Liver (tissue), 9 donors: Measurements from ENCODE around the gene POU5F1. TPM values are rescaled to one million over a fixed set of nuclear protein-coding genes. Genes with fewer than 3 reads are reported as not detected.

Experiments
- DNase-seq: peaks from one replicate; pipeline ENCODE4 v3.0.0-alpha.2; 2017; ENCODE audit warnings: low spot score
- H3K27ac ChIP-seq, 2 donors: one replicate each; pipeline ENCODE4 v1.7.0; 2013; ENCODE audit warnings: inconsistent platforms in 2 of 2, low read length in 2 of 2, control low read depth in 1 of 2, low read depth in 1 of 2, mild to moderate bottlenecking in 1 of 2
- H3K27me3 ChIP-seq, 4 donors: one replicate each; pipeline versions ENCODE4 v1.6.1 to v1.7.0; 2013; ENCODE audit warnings: low read length in 3 of 4, inconsistent platforms in 1 of 4, mild to moderate bottlenecking in 1 of 4, moderate library complexity in 1 of 4; ENCODE audit not compliant: control insufficient read depth in 4 of 4, insufficient read depth in 4 of 4
- H3K36me3 ChIP-seq, 4 donors: one replicate each; pipeline versions ENCODE4 v1.6.1 to v1.7.0; 2013; ENCODE audit warnings: low read length in 3 of 4, mild to moderate bottlenecking in 3 of 4, low read depth in 1 of 4, moderate library complexity in 1 of 4; ENCODE audit not compliant: control insufficient read depth in 4 of 4, insufficient read depth in 3 of 4
- H3K4me1 ChIP-seq, 4 donors: one replicate each; pipeline versions ENCODE4 v1.6.1 to v1.7.0; 2013; ENCODE audit warnings: low read length in 3 of 4, mild to moderate bottlenecking in 3 of 4, moderate library complexity in 1 of 4; ENCODE audit not compliant: control insufficient read depth in 4 of 4, insufficient read depth in 4 of 4
- H3K4me3 ChIP-seq, 3 donors: one replicate each; pipeline versions ENCODE4 v1.6.1 to v1.7.0; 2013; ENCODE audit warnings: low read length in 3 of 3, control low read depth in 1 of 3, low read depth in 1 of 3, mild to moderate bottlenecking in 1 of 3
- H3K9ac ChIP-seq, 2 donors: one replicate each; pipeline ENCODE4 v1.7.0; 2013; ENCODE audit warnings: low read length in 2 of 2, mild to moderate bottlenecking in 2 of 2, moderate library complexity in 2 of 2, control low read depth in 1 of 2, low read depth in 1 of 2
- H3K9me3 ChIP-seq, 4 donors: one replicate each; pipeline versions ENCODE4 v1.6.1 to v1.7.0; 2013; ENCODE audit warnings: low read length in 3 of 4; ENCODE audit not compliant: control insufficient read depth in 4 of 4
- ATF3 ChIP-seq: IDR thresholded peaks from 2 replicates; pipeline ENCODE4 v1.6.1; 2016; ENCODE audit warnings: antibody characterized with exemption
- CTCF ChIP-seq: fragments of 150-350 bp; IDR thresholded peaks from 2 replicates; pipeline ENCODE4 v1.5.1; 2017; ENCODE audit warnings: improper control_type of control experiment, low read depth, low read length; ENCODE audit not compliant: missing input control
- EGR1 ChIP-seq, 2 donors: IDR thresholded peaks; 2 replicates each; pipeline ENCODE4 v1.6.1; 2016 to 2018; ENCODE audit warnings: antibody characterized with exemption in 2 of 2, low read depth in 2 of 2
- FOXA1 ChIP-seq: IDR thresholded peaks from 2 replicates; pipeline ENCODE4 v1.6.1; 2016; ENCODE audit warnings: antibody characterized with exemption
- FOXA2 ChIP-seq: IDR thresholded peaks from 2 replicates; pipeline ENCODE4 v1.6.1; 2016; ENCODE audit warnings: antibody characterized with exemption
- GABPA ChIP-seq, 2 donors: IDR thresholded peaks in 1 of 2; conservative IDR thresholded peaks in 1 of 2; 2 replicates each; pipeline ENCODE4 v1.6.1; 2016; ENCODE audit warnings: antibody characterized with exemption in 2 of 2, mild to moderate bottlenecking in 1 of 2, moderate library complexity in 1 of 2
- HNF4A ChIP-seq, 2 donors: conservative IDR thresholded peaks; 2 replicates each; pipeline ENCODE4 v1.6.1; 2016; ENCODE audit warnings: antibody characterized with exemption in 2 of 2, mild to moderate bottlenecking in 2 of 2
- HNF4G ChIP-seq: IDR thresholded peaks from 2 replicates; pipeline ENCODE4 v1.6.1; 2016; ENCODE audit warnings: antibody characterized with exemption
- JUND ChIP-seq, 2 donors: IDR thresholded peaks; 2 replicates each; pipeline ENCODE4 v1.6.1; 2016; ENCODE audit warnings: antibody characterized with exemption in 2 of 2
- MAX ChIP-seq: IDR thresholded peaks from 2 replicates; pipeline ENCODE4 v1.6.1; 2016; ENCODE audit warnings: antibody characterized with exemption
- NR2F2 ChIP-seq: IDR thresholded peaks from 2 replicates; pipeline ENCODE4 v1.6.1; 2016; ENCODE audit warnings: antibody characterized with exemption
- RAD21 ChIP-seq, 2 donors: IDR thresholded peaks; 2 replicates each; pipeline ENCODE4 v1.6.1; 2016; ENCODE audit warnings: antibody characterized with exemption in 2 of 2, mild to moderate bottlenecking in 2 of 2
- REST ChIP-seq: IDR thresholded peaks from 2 replicates; pipeline ENCODE4 v1.6.1; 2016; ENCODE audit warnings: antibody characterized with exemption, mild to moderate bottlenecking
- RXRA ChIP-seq, 2 donors: IDR thresholded peaks; 2 replicates each; pipeline ENCODE4 v1.6.1; 2017 to 2018; ENCODE audit warnings: antibody characterized with exemption in 2 of 2, mild to moderate bottlenecking in 1 of 2
- SP1 ChIP-seq: IDR thresholded peaks from 2 replicates; pipeline ENCODE4 v1.6.1; 2018; ENCODE audit warnings: antibody characterized with exemption, mild to moderate bottlenecking
- TAF1 ChIP-seq: conservative IDR thresholded peaks from 2 replicates; pipeline ENCODE4 v1.6.1; 2016; ENCODE audit warnings: antibody characterized with exemption, mild to moderate bottlenecking
- YY1 ChIP-seq: IDR thresholded peaks from 2 replicates; pipeline ENCODE4 v1.6.1; 2016; ENCODE audit warnings: antibody characterized with exemption, mild to moderate bottlenecking
- ZBTB33 ChIP-seq: IDR thresholded peaks from 2 replicates; pipeline ENCODE4 v1.6.1; 2016; ENCODE audit warnings: antibody characterized with exemption
- WGBS: extraction: QIAGEN DNeasy Blood & Tissue Kit; methylation state at CpG from one replicate; pipeline ENCODE4 v1.1.7; 2013; 5-methylcytosine and 5-hydroxymethylcytosine counted together
- polyA plus RNA-seq, 2 donors: library from polyadenylated mRNA; stranded (reverse) in 1 of 2; unstranded in 1 of 2; fragments of 200-250 nt in 1 of 2; fragments of >200 nt in 1 of 2; fragmentation: Nextera tagmentation in 1 of 2; extraction: Ambion mirVana in 1 of 2; gene quantifications; one replicate each; pipeline versions ENCODE4 v1.2.1 to v1.2.3, GENCODE V29; 2013 to 2015
- total RNA-seq, 2 donors: library from RNA; depleted of rRNA; stranded (reverse); fragments of >200 nt; gene quantifications; one replicate each; pipeline ENCODE4 v1.2.3, GENCODE V29; 2014
- donor health status: healthy.
- donor health status: healthy.
- donor health status: healthy.
- donor health status: healthy.
- donor health status: healthy.

Gene POU5F1
- total and polyA plus RNA-seq, 4 donors, result 0.32 to 3.2 TPM; not detected in 2

- WGBS, result 97% methylated on average over 10 of the region's 10 CpGs
- no peak overlapping the region for H3K4me3 ChIP-seq
- H3K9ac ChIP-seq, result no peak overlapping the region
- H3K27ac ChIP-seq, result no peak overlapping the region
- peaks cover 0 to 6% (median 5%) of the 10 kb centered on the region in 4 donors for H3K4me1 ChIP-seq
- no peaks in the 10 kb centered on the region for H3K9me3 ChIP-seq
- H3K36me3 ChIP-seq, result peaks cover 0 to 8% (median 5%) of the 10 kb centered on the region in 4 donors
- TF ChIP-seq MAX, result no peak
- DNase-seq, result no peak
- H3K27me3 ChIP-seq, result no peaks in the 10 kb centered on the region
Measured at GRCh38 chr6:31145386-31145785, 25.1 kb downstream of the POU5F1 start.

GRCh38 chr6:31144970-31145340 is 25.5 kb downstream of the POU5F1 start:
- Histone ChIP-seq H3K36me3 (peaks cover 0 to 8% (median 5%) of the 10 kb centered on the region in 4 donors), H3K9ac (no peak overlapping the region), H3K27ac (no peak overlapping the region), H3K27me3 (no peaks in the 10 kb centered on the region), H3K4me3 (no peak overlapping the region), H3K9me3 (no peaks in the 10 kb centered on the region), H3K4me1 (peaks cover 0 to 2% (median 1%) of the 10 kb centered on the region in 4 donors)
- WGBS, result 81% methylated on average over 11 of the region's 11 CpGs
- no peak for TF ChIP-seq JUND (IDR thresholded peaks at IDR 0.05)
- TF ChIP-seq ZBTB33, result no peak
- no peak for TF ChIP-seq FOXA1
- TF ChIP-seq YY1, result no peak
- no peak for TF ChIP-seq REST
- TF ChIP-seq EGR1 (IDR thresholded peaks at IDR 0.05; ENCODE audit: low read depth in 2 of 2), result no peak
- no peak for TF ChIP-seq NR2F2
- no peak for TF ChIP-seq GABPA (IDR thresholded peaks at IDR 0.05 in 1 of 2, conservative IDR thresholded peaks at IDR 0.05 in 1 of 2)
- TF ChIP-seq ATF3, result no peak
- no peak for TF ChIP-seq CTCF
- no peak for TF ChIP-seq RAD21 (IDR thresholded peaks at IDR 0.05)
- TF ChIP-seq SP1, result no peak
- TF ChIP-seq RXRA (IDR thresholded peaks at IDR 0.05), result no peak
- TF ChIP-seq HNF4A (conservative IDR thresholded peaks at IDR 0.05), result no peak
- TF ChIP-seq MAX, result no peak
- TF ChIP-seq FOXA2, result no peak
- no peak for TF ChIP-seq HNF4G
- TF ChIP-seq TAF1, result no peak
- no peak for DNase-seq
